ENCODE measurements around the gene RAC2.
"Not testable (repeated sequence)": the region's sequence is repeated elsewhere in the genome, so short reads cannot be mapped to it uniquely, and the experiment has no call there.

RAC2 gene

DNA sequence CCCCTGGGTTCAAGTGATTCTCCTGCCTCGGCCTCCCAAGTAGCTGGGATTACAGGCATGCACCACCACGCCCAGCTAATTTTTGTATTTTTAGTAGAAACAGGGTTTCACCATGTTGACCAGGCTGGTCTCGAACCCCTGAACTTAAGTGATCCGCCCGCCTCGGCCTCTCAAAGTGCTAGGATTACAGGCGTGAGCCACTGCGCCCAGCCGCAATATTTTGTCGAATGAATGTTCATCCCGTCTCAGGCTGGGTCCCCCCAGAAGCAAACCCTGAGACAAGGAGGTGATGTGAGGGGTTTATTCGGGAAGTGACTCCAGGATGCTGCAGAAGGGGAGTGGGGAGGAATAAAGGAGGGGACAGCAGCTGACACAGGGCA, 10.7 kb downstream of the RAC2 start:
- not testable (repeated sequence) for DNase-seq

DNA sequence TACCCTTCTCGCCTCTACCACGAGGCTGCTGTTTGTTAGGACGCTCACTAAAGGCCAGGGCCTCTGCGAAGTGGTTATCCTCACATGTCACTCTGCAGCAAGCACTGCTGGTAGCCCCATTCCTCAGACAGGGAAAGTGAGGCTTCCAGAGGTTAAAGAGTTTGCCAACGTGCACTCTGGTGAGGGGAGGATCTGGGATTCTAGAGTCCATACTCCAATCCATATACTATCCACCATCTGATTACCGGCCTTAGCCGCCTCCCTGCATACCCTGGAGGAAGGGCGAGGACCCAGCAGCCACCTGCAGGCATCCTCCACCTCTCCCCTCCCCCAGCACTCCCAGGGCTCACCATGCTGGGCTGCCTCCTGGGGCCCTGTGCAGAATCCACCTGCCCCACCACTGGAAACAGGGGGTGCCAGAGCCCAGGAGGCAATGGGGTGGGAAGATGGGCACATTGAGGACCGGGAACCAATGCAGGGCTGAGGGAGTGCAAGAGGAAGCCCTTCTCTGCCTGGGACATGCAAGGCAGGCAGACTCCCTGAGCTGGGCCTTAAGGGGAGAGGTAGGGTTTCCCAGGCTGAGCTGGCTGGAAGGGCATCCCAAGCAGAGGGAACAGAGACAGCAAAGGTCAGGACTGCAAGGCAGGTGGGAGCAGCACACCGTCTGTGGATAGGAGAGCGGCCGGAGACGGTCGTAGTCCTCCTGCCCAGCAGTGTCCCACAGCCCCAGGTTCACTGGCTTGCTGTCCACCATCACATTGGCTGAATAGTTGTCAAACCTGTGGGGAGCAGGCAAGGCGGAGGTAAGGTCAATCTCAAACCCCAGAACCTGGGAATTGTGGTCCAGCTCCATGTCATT, 11.7 kb downstream of the RAC2 start:
- DNase-seq, result no peak

DNA sequence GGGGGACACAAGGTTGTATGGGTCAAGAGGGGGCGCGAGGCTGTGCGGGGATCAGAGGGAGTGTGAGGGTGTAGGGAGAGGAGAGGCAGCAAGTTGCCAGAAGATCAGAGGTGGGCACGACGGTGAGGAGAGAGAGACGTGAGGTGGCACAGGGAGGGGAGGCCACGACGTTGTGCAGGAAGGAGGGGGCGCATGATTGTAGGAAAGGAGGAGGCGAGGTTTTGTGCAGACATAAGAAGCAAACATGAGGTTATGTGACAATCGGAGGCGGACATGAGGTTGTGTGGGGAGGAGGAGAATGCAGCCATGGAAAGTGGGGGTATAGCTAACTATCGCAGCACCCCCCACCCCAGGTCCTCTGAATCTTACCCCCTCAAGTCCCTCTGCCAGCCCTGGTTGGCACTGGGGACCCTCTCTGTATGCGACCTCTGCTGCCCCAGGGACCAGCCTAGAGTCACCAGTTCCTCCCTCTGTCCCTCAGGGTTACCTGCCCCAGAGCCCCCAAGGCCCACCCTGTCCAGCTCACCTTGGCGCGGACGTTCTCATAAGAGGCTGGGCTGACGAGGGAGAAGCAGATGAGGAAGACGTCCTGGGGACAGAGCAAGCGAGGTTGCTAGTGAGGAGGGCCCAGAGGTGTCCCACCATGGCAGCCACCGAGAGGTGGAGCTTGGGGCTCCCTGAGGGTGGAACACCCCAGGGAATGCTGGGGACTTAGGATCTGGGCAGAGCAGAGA, 12.5 kb downstream of the RAC2 start:
- DNase-seq, result no peak

DNA sequence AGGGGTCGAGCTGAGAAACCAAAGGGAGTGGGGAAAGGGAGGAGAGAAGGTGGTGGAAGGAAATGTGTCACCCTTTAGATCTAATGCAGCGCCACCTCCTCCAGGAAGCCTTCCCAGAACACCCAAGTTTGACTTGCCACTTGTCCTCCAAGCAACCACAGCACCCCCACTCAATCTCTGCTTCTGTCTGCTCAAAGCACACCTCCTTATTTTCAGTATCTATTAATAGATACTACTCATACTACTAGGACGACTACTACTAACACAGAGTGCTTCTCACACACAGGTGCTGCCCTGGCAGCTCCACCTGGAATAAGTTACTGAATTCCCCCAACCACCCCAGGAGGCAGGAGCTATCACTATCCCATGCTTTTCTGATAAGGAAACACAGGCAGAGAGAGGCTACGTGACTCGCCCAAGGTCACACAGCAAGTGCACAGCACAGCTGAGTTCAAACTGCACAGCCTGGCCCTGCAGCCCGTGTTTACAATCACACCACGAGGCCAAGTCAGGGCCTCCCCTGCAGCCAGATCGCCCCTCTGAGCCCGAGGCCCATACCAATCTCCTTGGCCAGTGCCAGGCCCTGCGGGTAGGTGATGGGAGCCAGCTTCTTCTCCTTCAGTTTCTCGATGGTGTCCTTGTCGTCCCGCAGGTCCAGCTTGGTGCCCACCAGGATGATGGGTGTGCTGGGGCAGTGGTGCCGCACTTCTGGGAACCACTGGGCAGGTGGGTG, 13.2 kb downstream of the RAC2 start:
- no peak for DNase-seq

DNA sequence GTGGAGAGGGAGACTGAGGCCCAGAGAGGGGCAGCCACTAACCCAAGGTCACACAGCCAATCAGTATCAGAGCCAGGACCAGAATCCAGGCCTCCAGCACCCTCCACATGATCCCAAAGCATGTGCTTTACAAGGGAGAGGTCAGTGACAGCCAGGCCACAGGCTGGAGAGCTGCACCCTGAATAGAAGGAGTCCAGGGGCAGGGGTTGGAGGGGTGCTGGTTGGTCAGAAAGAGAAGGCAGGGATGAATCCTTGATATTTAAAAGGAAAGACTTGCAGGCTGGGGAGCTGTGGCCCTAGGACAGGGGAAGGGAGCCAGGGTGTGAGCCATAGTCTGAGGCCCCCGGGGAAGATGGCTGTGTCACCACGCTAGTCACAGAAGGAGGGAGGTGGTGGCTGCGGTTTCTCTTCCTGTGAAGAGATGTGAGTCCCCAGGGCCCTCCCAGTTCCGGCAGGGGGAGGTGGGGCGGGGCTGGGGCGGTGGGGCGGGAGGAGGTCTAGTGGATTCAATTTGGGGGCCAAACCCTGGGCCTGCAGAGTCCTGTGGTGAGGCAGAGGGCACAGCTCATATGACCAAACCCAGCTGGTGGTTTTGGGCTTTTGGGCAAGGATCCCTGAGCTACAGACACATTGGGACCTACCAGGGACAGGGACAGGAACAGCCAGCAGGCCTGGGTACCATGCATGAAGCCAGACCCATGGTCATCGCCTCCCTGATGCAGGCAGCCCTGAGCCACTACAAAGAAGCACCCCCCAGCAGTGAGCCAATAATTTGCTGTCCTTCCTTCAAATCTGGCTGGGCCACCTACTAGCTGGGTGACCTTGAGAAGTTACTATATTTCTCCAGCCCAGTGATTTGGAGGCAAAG, 14.0 kb downstream of the RAC2 start:
- DNase-seq, result no peak

DNA sequence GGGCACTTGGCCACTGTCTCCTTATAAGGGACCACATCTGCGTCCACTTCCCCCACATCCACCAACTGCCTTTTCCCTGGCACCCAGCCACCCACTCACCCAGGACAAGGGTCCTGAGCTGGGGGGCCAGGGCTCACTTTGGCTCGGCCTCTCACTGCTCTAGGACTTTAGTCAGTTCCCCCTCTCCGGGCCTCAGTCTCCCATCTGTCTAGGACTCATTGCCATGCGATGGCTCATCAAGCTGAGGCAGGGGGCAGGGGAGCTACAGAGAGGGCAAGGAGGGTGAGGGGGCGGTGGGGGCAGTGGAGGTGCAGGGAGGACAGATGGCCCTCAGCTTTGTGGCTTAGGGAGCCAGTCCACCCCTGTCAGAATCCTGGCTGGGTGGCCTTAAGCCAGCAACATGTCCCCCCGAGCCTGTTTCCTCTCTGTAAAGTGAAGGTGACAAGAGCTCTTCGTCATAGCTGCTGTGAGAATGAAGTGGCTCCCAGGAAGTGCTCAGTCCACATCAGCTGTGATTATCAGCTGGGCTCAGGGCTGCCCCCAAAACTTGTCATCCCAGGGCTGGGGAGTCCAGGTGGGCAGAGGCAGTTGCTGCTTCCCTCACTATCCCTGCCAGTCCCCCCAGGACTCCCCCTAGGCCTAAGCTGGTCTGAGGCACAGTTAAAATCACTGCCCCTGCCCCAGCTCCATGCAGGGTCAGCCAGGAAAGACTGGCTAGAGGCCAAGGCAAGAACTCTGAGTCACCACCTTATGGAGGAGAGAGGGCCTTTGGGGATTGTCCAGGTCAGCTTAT, 14.9 kb downstream of the RAC2 start:
- DNase-seq, result no peak

DNA sequence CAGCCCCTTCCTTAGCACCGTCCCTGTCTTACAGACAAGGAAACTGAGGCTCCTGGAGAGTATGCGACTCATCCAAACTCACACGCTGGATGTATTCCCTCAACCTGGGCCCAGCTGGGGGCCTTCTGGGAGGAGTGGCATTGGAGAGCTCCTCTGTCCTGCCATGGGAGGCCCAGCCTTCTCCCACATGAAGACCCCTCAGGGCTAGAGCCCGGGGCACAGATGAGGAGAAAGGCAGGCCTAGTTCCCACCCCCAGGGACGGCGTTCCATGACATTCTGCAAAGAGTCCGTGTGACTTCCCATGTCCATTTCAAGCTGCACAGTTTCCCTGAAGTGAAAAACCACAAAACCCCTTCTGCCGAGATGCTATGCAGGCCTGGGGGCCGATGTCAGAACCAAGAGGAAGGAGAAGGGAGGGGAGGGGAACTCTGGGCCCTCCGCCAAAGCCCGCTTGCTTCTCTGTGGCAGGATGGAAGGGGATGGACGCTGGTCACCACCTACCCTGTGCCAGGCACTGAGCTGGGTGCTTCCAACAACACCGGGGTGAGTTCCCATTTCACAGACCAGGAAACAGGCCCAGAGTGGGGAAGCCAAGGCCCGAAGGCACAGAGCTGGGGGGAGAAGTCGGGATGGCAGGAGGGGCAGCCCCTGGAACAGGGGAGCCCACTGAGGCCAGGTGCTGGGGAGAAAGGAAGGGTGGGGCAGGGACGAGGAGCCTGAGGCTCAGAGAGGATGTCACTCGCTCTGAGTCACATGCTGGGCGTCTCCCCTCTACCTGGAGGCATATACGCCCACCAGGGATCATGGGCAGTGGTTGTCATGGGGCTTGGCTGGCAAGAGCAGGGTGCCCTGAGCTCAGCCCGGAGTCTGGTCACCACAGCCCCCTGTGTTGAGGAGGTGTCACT, 15.7 kb downstream of the RAC2 start:
- no peak for DNase-seq

DNA sequence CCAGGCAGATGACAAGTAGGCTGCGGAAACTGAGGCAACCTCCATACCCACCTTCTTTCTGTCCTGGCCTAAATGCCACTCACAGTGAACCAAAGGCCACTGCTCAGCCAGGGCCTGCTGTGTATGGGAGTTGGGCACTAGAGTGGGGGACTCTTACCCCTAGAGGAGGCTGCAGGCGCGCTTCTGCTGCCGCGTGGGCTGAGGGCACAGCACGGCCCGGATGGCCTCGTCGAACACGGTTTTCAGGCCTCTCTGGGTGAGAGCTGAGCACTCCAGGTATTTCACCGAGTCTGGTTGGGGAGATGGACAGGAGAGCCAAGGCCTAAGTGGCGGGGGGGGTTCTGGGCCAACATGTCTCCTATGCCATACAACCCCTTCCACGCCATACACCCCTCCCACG, 17.6 kb downstream of the RAC2 start:
- no peak for DNase-seq

DNA sequence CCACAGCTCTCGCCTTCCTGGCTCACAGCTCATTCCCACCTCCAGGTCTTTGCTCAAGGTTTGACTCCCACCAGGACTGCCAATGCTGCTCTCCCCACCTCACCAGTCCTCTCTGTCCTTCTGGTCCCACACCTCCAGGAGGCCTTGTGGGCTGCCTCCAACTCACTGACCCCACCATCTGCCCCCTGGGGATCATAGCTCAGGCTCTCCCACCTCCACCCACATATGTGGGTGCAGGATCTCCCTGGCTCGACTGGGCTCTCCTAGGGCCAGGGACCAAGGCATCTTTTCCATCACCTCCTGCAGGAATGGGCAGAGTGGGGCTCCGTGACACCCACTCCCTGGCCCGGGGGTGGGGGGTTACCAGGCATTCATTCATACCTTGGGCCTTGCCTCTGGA, 18.0 kb downstream of the RAC2 start:
- no peak for DNase-seq

DNA sequence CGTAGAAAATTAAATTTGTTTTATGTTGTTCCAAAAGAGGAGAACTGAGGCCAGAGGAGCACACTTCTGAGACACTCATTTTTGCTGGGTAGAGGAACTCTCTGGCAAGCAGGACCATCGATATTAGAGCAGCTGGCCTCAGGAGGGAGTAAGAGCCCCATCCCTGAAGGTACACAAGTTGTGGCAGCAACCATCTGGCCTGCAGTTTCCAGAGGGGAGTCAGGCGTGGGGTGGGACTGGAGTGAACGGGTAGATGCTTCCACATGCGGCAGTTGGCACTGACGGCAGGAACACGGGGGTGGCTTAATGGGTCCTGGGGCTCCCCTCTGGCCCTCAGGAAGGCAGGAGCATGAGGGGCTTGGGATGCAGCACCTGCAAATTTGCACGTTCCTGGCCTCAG, 18.6 kb downstream of the RAC2 start:
- no peak for DNase-seq

DNA sequence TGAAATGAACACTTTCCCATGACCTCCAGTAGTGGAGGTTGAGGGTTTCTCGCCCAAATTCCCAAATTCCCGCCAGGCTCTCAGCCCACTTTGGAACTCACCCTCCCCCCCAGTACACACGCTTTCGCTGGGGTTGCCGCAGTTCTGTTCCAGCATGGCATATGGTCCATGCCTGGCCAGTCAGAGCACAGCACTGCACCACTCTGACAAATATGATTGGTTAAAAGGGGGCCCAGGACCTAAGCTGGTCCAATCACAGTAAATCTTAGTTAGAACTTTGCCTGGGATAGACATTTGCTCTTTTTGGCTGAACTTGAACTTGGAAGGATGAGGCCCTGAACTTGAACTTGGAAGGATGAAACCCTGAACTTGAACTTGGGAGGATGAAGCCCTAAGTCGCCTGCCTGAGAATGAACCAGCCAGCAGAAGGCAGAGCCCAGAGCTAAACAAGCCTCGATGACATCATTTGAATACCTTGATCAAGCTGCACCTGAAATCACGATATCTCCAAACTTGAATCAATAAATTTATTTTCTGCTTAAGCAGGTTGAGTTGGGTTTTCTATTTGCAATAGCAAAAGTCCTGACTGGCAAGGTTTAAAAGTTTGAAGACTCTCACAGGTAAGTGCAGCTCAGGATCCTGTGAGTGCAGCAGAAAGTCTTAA, 19.2 kb downstream of the RAC2 start:
- DNase-seq, result no peak

DNA sequence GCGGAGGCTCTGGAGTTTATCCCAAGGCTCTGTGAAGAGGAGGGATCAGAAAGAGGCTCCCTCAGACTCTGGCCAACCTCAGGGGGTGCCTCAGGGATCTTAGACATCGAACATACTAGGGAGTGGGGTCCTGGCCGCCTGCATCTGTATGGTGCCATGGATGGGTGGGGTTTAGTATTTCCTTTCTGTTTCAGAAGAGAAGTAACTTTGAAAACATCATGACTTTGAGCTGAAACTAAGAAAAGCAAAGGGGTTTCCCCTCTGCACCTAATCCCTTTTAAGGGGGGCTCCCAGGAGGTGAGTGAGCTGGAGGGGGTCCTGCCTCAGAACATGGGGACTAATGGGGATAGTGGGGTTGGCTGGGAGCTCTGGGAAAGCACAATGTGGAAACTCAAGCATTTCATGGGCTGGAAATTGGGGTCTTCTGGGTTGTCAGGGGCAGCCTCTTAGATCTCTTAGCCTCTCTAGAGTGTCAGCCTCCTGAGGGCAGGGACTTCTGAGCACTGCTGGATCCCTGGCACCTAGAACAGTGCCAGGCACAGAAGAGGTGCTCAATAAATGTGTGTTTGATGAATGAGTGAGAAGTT, 20.0 kb downstream of the RAC2 start:
- DNase-seq, result no peak

DNA sequence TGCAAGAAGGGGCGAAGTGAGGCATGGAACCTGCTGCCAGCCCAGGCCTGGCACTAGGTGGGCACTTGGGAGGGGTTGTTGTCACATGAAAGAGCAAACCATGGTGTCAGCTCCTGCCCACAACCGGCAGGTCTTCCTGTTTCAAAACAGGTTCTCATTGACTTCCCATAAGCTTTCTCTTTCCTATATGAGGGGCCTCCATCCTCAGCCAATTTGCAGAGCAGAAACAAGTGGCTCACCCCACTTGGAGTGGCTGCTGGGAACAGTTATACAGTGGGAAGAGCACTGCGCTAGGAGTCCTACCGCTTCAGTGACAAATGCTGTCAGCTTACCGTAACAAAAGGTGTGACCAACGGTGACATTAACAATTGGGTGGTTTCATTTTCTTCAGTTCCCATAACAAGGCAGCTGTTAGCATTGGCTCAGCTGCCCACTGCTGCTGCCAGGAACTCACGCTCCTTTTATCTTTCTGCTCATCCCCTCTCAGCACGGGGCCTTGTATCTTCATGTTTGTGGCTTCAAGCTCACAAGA, 21.6 kb downstream of the RAC2 start:
- DNase-seq, result no peak

DNA sequence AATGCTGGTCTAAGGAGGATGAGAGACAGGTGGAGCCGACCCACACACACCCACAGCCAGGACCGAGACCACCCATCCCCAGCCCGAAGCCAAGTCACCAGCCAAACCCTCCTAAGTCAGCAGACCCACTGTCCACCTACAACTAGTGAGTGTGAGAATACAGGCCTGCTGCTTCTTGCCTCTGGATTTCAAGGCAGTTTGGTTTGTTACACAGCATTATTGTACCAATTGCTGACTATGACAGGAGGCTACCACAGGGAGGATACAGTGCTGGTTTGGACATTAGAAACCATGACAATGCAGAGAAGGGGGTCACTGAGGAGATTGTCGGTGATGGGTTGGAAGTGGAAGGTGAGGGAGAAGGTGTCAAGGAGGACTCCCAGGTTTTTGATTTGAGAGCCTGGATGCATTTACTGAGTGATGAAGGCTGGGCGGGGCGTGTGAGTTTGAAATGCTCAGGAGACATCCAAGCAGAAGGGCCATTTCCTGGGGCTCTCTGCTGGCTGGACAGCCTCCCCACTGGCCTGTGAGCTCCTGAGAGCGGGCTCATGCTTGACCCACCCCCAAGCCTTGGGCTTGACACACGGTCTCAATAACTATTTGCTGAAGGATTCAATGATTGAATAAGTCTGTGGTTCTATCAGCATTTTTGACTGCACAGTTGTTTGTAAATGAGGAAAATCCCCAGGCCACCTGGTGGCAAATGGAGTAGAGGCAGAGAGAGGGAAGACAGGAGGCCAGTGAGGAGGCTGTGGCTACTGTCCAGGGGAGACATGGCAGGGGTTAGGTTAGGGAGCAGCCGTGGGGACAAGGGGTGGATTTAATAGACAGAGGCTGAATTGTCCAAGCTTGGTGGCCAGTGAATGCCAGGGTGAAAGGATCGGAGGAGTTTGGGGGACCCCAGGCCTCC, 22.4 kb downstream of the RAC2 start:
- DNase-seq, result no peak

DNA sequence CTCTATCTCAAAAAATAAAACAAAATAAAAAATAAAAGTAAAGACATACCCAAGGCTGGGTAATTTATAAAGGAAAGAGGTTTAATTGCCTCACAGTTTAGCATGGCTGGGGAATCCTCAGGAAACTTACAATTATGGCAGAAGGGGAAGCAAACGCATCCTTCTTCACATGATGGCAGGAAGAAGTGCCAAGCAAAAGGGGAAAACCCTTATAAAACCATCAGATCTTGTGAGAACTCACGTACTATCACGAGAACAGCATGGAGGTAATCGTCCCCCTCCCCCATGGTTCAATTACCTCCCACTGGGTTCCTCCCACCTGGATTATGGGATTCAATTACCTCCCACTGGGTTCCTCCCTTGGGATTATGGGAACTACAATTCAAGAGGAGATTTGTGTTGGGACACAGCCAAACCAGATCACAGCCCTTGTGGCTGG, 23.5 kb downstream of the RAC2 start:
- DNase-seq, result no peak

DNA sequence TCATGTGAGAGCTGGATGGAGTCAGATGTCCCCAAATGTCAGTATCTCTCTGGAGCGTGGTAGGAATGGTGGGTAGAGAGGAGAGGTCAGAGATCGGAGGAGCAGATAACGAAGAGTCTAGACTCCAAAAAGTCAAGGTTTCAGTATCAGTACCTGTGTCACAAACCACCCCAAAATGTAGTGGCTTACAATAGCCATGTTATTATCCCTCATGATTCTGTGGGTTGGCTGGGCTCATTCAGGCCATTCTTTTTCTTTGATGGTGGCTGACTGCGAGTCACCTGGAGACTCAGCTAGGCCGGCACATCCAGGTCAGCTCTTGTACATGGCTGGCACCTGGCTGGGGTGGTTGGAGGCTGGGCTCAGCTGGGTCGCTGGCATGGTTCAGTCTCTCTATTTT, 24.5 kb downstream of the RAC2 start:
- no peak for DNase-seq

DNA sequence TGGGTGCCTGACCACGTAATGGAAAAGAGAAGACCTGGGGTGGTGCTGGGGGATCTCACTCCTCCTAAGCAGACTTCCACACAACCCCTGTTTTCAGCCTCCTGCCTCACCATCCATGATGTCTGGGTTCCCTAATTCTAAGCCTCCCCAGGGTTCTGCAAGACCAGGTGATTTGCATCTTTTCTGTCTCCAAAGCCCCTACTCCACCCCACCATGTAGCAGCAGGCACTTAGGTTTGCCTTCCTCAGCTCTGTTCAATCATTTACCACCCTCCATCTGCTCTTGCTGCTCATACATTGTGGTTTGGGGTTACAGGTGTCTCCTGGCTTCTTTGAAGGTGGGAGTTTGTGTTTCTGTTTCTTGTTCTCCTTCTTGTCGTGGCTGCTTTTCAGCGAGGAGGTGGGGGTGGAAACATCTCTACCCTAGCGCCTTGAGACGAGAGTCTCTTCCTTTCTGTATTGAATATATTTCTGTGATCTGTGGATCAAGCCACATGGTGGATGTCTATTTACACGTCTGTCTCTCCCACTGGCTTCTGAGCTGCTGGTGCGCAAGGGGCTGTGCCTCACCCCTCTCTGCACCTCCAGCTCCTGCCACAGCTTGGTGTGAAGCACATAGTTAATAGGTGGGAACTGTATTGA, 25.2 kb downstream of the RAC2 start:
- no peak for DNase-seq

DNA sequence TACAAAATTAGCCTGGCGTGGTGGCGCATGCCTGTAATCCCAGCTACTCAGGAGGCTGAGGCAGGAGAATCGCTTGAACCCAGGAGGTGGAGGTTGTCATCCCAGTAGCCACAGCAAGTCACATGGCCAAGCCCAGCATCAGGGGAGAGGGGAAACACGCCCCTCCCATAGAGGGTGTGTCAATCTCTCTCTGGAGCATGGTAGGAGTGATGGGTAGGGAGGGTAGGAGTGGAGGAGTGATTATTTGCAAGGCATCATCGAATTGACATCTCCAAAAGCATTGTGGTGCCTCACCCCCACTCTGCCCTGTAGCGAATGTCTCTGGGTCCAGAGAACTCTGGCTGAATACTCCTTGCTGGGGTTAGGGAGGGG, 25.7 kb downstream of the RAC2 start:
- DNase-seq, result no peak

All from COR-L47 (cell line).